Measurements from ENCODE around the gene PCSK6. TPM values are rescaled to one million over a fixed set of nuclear protein-coding genes. Genes with fewer than 3 reads are reported as not detected.

The PCSK6 gene
- total RNA-seq, 1 experiment from 2014 or later: 0.36 TPM

DNA sequence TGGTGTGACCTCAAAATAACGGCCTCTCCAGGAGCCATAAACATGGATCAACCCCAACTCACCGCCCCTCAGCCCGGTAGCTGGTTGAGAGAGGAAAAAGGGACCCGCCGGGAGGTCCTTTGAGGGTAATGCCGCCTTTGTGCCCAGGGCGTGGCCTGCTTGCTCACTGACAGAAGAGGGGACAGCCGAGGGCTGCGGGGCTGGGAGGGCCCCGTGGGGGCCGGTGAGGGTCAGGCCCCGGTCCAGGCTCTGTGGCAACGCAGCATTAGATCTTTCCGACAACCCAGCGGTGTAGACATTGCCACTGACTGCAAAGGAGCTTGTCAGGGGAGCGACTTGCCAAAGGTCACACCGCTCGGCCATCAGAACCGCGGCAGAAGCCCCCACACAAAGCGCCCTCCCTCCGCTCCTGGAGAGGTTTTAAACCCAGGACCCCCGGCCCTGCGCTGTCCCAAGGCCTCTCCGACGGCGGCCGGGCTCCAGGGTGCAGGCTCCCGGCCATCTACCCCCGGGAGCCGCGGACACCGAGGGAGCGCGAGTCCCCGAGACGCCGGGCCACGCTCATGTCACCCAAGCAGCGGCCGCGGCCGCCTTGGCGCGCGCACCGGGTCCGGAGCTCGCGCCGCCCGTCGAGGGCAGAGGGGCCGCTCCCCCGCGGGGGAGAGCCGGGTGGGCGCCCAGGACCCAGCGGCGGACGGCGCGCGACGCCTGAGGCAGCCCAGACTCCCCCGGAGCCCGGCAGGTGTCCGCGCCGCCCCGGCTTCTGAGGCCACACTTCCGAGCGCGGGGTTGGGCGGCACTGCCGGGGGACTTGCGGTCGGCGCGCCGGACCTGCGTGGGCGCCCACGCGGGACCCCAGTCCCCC lies 975 bp downstream of the PCSK6 start:
- no peak overlapping the region for H3K27ac ChIP-seq
- DNase-seq: no peak
- no peaks in the 10 kb centered on the region for H3K36me3 ChIP-seq
- H3K4me1 ChIP-seq: no peaks in the 10 kb centered on the region
- H3K4me3 ChIP-seq: no peak overlapping the region
- H3K9me3 ChIP-seq (replicated peaks): no peaks in the 10 kb centered on the region
- peaks cover 4% of the 10 kb centered on the region; the same call in 1 of the 2 replicates for H3K27me3 ChIP-seq

DNA sequence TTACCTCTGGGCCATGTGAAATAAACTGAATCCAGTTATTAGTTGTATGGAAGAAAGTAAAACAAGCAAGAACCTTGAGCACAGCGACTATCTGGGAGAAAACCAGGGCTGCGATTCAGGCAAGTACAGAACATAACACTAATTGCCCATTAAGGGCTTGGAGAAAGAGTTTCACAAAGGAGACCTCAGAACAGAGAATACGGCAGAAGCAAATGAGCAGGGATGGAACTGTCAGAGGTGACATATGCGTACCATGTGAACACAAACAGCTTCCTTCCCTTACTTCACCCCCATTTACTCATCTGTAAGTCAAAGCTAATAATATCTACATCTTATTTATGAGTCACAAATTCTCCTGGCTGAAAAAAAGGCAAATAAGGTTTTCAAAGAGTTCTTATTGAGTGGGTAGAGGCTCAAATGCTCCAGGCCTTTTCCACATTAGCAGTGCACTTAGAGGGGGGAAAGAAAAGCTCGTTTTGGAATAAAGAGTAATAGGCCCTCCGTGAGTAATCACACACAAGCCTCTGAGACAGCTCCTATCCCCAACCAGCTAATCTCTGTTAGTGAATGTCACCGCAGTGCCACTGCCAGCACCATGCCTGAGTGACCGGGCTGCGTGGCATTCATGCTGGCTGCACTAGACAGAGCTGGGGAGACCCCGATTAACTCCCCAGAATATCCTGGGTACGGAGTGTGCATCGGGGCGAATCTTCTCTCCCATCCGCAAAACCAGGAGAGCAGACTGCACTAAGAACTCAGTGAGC lies 2.6 kb downstream of the PCSK6 start:
- Histone ChIP-seq H3K27me3 (peaks cover 8% of the 10 kb centered on the region; the same call in 1 of the 2 replicates), H3K9me3 (replicated peaks) (no peaks in the 10 kb centered on the region), H3K27ac (no peak overlapping the region), H3K4me3 (no peak overlapping the region), H3K36me3 (no peaks in the 10 kb centered on the region), H3K4me1 (no peaks in the 10 kb centered on the region)
- no peak for DNase-seq

DNA sequence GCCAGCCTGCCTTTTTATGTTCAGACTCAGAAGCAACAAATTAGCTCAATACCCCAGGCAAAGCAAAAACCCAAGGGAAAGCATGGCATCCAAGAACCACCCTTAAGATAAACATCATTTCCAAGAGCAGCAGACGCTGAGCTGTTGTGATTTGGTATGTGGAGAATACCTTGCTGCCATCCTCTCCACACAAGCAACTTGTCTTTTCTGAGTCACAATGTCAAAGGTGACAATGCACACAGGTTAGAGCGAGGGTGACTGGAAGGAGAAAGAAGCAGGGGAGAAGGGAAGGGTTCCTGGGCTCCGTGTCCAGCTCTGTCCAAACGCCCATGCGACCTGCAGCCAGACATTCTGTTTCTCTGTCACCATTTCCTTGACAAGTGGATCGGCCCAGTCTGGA lies 6.0 kb downstream of the PCSK6 start:
- DNase-seq: no peak
- Histone ChIP-seq H3K36me3 (no peaks in the 10 kb centered on the region), H3K4me3 (no peak overlapping the region), H3K9me3 (replicated peaks) (no peaks in the 10 kb centered on the region), H3K4me1 (no peaks in the 10 kb centered on the region), H3K27me3 (peaks cover 12% of the 10 kb centered on the region; the same call in 1 of the 2 replicates), H3K27ac (no peak overlapping the region)

DNA sequence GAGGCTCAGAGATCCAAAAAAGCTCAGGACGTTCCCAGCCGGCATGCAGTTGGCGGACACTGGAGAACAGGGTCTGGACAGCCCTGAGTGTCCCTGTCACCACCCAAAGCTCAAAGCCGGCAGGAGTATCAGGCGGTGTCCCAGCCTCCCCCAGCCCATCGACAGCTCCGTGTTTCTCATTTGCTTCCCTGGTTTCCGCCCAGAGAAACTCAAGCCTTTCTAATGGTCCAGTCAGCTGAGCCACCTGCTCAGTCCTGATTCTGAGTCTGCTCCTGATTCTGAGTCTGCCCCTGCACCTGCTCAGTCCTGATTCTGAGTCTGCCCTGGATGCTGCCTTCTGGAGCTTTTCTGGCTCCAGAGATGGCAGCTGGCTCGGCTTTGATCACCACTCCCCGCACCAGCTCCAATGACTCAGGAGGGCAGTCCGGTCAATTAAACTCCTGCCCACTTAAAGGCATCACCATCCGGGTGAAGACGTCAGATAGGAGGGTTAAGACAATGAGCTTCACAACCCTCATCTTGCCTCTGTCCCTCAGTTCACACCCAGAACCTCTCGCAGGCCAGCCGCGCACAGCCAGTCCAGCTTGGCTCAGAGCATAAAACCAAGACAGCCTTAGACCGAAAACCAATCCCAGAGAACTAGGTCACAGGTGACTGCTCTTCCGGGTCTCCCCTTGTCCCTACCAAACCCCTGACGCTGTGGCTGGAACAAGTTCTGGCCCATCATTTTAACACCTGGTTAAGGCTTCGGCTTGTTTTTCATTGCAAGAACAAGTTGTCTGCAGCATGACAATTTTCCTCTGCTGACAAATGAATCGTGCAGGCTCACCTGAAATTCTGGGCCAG lies 6.8 kb downstream of the PCSK6 start:
- no peak overlapping the region for H3K27ac ChIP-seq
- H3K36me3 ChIP-seq: no peaks in the 10 kb centered on the region
- no peaks in the 10 kb centered on the region for H3K9me3 ChIP-seq (replicated peaks)
- no peak overlapping the region for H3K4me3 ChIP-seq
- no peak for DNase-seq
- no peaks in the 10 kb centered on the region for H3K4me1 ChIP-seq
- H3K27me3 ChIP-seq: peaks cover 12% of the 10 kb centered on the region; the same call in 1 of the 2 replicates

DNA sequence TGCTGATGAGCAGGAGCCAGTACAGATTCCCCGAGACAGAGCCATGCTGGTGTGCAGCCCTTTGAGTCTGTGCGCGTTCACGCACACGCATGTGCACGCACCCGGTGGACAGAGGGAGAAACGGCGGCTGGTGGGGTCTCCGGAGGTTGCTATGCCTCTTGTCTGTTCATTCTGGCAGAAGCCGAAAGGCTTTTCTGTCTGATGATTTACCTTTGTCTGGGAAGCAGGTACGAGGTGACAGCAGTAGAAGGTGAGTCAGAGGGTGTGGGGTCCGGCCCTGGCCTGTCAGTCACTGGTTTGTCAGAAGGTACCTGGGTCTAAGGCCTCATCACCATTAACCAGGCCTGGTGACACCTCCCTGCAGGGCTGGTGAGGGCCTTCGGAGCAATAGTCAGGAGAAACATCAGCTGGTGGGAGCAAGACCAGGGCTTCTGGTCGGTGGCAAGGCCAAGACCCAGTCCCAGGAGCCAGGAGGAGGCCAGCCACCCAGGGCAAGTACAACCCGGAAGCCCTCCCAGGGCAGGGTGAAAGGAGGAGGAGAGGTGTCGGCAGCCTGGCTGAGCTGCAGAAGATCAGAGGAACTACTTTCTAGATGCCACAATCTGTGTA lies 7.5 kb downstream of the PCSK6 start:
- no peaks in the 10 kb centered on the region for H3K36me3 ChIP-seq
- H3K27ac ChIP-seq: no peak overlapping the region
- no peaks in the 10 kb centered on the region for H3K9me3 ChIP-seq (replicated peaks)
- DNase-seq: no peak
- no peak overlapping the region for H3K4me3 ChIP-seq
- H3K27me3 ChIP-seq: peaks cover 12% of the 10 kb centered on the region; the same call in 1 of the 2 replicates
- no peaks in the 10 kb centered on the region for H3K4me1 ChIP-seq

DNA sequence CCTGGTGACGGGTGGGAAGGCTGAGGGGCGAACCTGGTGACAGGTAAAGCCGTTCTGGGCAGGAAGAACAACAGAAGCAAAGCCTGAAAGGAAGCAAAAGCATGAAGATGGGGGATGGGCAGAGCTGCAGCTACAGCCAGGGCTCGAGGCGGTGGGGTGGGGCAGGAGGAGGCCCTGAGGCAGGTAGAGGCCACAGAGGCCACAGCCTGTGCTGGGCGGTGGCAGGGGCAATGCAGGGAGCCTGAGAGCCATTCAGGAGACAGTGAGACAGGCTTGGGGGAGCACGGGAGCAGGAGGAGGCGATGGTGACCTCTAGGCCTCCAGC lies 8.2 kb downstream of the PCSK6 start:
- Histone ChIP-seq H3K4me1 (no peaks in the 10 kb centered on the region), H3K36me3 (no peaks in the 10 kb centered on the region), H3K4me3 (no peak overlapping the region), H3K9me3 (replicated peaks) (no peaks in the 10 kb centered on the region), H3K27me3 (peaks cover 12% of the 10 kb centered on the region; the same call in 1 of the 2 replicates), H3K27ac (no peak overlapping the region)
- no peak for DNase-seq

DNA sequence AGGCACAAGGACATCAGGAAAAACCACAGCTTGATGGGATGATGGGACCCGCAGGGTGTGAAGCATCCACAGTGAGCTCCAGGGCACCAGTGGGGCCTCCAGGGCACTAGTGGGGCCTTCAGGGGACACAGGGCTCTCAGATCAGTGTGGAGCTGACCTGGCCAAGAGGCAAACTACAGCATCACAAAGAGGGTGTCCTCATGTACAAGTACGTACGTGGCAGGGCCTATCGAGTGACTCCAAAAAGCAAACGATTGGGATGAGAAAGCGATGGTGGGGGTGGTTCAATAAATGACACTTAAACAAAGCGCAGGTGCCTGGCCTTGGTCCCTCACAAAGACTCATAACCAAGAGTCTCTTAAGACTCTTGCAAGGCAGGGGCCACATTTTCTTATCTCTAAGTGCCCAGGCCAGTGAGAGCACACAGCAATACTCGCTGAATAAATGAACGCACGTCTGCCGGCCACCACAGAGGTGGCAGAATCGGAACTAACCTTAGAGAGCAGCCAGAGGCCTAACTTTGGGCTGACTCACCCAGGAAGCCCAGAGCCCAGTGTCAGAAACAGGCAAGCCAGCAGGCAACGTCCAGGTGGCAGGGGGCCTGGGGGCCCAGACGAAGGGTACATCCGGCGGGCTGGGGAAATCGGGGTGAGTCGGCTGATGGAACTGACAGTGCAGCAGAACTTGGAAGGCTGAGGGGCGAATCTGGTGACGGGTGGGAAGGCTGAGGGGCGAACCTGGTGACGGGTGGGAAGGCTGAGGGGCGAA lies 8.7 kb downstream of the PCSK6 start:
- Histone ChIP-seq H3K27me3 (peaks cover 12% of the 10 kb centered on the region; the same call in 1 of the 2 replicates), H3K4me3 (no peak overlapping the region), H3K4me1 (no peaks in the 10 kb centered on the region), H3K9me3 (replicated peaks) (no peaks in the 10 kb centered on the region), H3K36me3 (no peaks in the 10 kb centered on the region), H3K27ac (no peak overlapping the region)
- no peak for DNase-seq

DNA sequence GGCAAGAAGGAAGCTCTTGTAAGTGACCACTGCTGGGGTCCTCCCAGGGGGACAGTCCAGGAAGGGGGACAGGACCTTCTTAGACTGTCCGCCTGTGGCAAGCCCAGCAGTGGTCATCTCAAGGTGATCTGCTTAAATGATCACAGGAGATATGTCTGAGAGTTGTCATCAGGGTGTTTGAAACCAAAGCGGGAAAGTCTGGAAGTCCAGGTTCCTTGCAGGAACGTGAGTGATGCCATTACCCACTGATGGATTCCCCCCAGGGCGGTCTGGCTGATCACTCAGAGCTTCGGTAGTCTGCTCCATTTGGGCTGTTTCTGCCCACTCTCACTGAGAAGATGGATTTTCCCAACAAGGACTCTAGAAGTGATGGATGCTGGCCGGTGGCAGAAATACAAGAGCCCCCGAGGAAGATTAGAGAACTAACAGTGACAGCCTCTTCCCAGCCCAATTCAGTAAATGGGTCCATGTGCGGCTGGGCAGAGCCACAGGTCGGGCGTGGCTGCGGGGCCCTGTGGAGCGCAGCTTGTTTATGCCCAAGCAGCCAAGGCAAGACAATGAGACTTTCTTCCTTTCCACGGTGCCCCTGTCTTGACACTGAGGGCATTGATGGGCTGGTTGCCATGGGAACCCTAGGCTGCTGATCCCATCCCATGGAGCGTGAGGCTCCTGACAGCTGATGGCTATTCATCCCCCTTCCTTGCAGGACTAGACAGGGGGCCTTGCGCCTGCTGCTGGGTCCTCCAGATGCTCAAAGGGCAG lies 9.5 kb downstream of the PCSK6 start:
- Histone ChIP-seq H3K27me3 (peaks cover 12% of the 10 kb centered on the region; the same call in 1 of the 2 replicates), H3K4me3 (no peak overlapping the region), H3K36me3 (no peaks in the 10 kb centered on the region), H3K27ac (no peak overlapping the region), H3K4me1 (no peaks in the 10 kb centered on the region), H3K9me3 (replicated peaks) (no peaks in the 10 kb centered on the region)
- no peak for DNase-seq

DNA sequence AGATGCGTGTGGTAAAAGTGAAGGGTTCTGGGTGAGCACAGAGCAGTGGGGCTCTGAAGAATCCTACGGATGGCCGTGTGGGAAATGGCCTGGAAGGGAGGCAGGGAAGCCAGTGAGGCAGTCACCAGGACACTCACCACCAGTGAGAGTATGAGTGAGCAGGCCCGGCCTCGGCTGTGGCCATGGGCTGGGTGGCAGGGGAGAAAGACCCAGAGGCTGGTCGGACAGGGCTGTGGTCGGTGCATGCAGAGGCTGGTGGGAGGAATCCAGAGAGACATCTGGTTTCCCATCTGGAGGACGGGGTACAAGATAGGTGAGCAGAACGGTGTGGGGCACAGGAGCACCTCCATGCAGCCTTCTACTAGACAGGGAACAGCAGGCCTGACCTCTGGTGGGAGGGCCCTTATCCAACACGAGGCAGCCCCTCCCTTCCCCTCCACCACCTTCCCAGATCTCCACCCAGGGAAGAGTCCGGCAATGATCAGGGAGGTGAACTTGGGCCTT lies 10.1 kb downstream of the PCSK6 start:
- Histone ChIP-seq H3K27me3 (peaks cover 12% of the 10 kb centered on the region; the same call in 1 of the 2 replicates), H3K36me3 (no peaks in the 10 kb centered on the region), H3K27ac (no peak overlapping the region), H3K4me3 (no peak overlapping the region), H3K9me3 (replicated peaks) (no peaks in the 10 kb centered on the region), H3K4me1 (no peaks in the 10 kb centered on the region)
- DNase-seq: no peak

DNA sequence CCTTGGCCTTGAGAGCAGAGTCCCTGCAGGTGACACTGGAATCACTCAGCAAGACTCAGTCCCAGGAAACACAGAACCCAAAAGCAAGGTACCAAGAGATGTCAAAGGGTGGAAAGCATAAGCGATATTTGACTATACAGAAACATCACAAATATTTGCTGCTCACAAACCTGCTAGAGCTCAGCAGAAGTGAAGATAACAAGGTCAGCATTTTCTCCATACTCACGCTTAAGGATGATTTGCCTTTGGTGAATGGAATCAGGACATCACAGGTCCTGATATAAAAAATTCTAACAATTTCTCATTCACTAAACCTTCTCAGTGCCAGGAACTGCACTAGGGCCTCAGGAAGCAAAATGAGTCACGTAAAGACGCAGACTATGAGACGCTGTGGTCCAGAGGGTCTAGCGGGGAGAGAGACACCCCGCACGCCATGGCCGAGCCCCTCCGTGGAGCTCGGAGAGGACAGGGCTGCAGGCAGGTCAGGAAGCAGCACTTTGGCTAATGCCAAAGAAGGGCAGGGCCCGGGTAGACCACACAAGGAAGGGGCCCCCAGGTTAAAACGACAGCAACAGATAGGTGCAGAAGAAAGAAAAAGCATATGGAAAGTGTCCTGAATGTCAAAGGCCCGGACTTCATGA lies 10.7 kb downstream of the PCSK6 start:
- Histone ChIP-seq H3K4me1 (no peaks in the 10 kb centered on the region), H3K27ac (no peak overlapping the region), H3K36me3 (no peaks in the 10 kb centered on the region), H3K9me3 (replicated peaks) (no peaks in the 10 kb centered on the region), H3K4me3 (no peak overlapping the region), H3K27me3 (peaks cover 10% of the 10 kb centered on the region; the same call in 1 of the 2 replicates)
- no peak for DNase-seq

DNA sequence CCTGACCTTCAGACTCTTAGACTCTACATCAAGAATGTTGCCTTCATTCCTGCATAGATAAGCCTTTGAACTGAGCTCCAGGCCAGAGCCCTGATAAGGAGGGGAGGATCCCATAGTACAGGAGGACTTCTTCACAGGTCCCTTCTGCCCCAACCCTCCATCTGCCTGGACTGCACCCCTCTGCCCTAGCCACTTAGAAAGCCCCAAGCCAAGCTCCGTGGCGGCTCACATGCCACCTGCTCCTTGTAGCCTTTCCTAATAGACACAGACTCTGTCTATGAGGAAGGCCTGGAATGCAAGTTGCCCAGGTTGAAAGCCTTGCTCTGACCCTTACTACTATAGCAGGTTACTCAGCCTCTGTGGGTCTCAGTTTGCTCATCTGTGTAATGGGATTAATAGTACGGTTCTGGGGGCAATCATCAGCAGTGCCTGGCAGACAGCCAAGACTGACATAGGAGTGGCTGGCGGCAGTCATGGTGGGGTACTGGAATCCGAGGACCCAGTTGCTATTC lies 11.6 kb downstream of the PCSK6 start:
- Histone ChIP-seq H3K4me3 (no peak overlapping the region), H3K27me3 (peaks cover 6% of the 10 kb centered on the region; the same call in 1 of the 2 replicates), H3K4me1 (no peaks in the 10 kb centered on the region), H3K9me3 (replicated peaks) (no peaks in the 10 kb centered on the region), H3K27ac (no peak overlapping the region), H3K36me3 (no peaks in the 10 kb centered on the region)
- no peak for DNase-seq

DNA sequence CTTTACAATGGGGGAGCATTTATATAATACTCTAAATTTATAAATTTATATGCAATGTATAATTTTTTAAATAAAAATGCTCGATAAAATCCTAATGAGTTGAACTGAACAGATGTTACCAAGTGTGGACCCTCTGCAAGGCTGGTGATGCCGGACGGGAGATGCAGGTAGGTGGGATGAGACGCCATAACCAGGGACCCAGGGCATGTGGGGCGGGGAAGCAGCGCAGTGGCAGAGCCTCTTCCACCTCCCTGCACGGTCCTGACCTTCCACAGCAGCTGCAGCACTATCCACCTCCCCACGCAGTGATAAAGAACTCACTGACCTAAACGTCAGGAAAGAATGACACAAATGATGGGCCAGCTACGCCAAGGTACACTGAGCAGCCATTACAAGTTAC lies 12.8 kb downstream of the PCSK6 start:
- no peaks in the 10 kb centered on the region for H3K36me3 ChIP-seq
- H3K4me3 ChIP-seq: no peak overlapping the region
- no peaks in the 10 kb centered on the region for H3K9me3 ChIP-seq (replicated peaks)
- peaks cover 3% of the 10 kb centered on the region; the same call in 1 of the 2 replicates for H3K27me3 ChIP-seq
- H3K27ac ChIP-seq: no peak overlapping the region
- no peak for DNase-seq
- no peaks in the 10 kb centered on the region for H3K4me1 ChIP-seq

All from SJCRH30 (cell line).